Hepatocyte (in vitro differentiated cells): ENCODE measurements around the gene FAM227B. TPM values are rescaled to one million over a fixed set of nuclear protein-coding genes. Genes with fewer than 3 reads are reported as not detected.
"Not testable (repeated sequence)": the region's sequence is repeated elsewhere in the genome, so short reads cannot be mapped to it uniquely, and the experiment has no call there.

Experiments
- DNase-seq: peaks from one replicate; pipeline ENCODE4 v3.0.0-alpha.2; 2016; ENCODE audit warnings: low spot score
- H2AFZ ChIP-seq: fragments of 200-600 bp; sonication (generic); 2 replicates; pipeline ENCODE4 v1.6.0; 2016; ENCODE audit warnings: antibody characterized with exemption, mild to moderate bottlenecking
- H3K27ac ChIP-seq: fragments of 200-600 bp; sonication (generic); 2 replicates; pipeline ENCODE4 v1.5.1; 2016; ENCODE audit warnings: mild to moderate bottlenecking
- H3K27me3 ChIP-seq: fragments of 200-600 bp; sonication (generic); 2 replicates; pipeline ENCODE4 v1.6.1; 2016
- H3K36me3 ChIP-seq: fragments of 200-600 bp; sonication (generic); replicated peaks from 2 replicates; pipeline ENCODE4 v1.5.1; 2016; ENCODE audit warnings: low read depth; ENCODE audit not compliant: insufficient read depth
- H3K4me1 ChIP-seq: fragments of 200-600 bp; sonication (generic); 2 replicates; pipeline ENCODE4 v1.5.1; 2016; ENCODE audit warnings: mild to moderate bottlenecking, moderate library complexity; ENCODE audit not compliant: insufficient read depth
- H3K4me2 ChIP-seq: fragments of 200-600 bp; sonication (generic); 2 replicates; pipeline ENCODE4 v1.6.0; 2016
- H3K4me3 ChIP-seq: fragments of 200-600 bp; sonication (generic); 2 replicates; pipeline ENCODE4 v1.5.1; 2016; ENCODE audit warnings: mild to moderate bottlenecking
- H3K79me2 ChIP-seq: fragments of 200-600 bp; sonication (generic); 2 replicates; pipeline ENCODE4 v1.6.0; 2017; ENCODE audit warnings: mild to moderate bottlenecking
- H3K9me2 ChIP-seq: fragments of 200-600 bp; sonication (generic); replicated peaks from 2 replicates; pipeline ENCODE4 v1.6.0; 2017; ENCODE audit warnings: mild to moderate bottlenecking; ENCODE audit not compliant: insufficient read depth
- H3K9me3 ChIP-seq: fragments of 200-600 bp; sonication (generic); 2 replicates; pipeline ENCODE4 v1.5.1; 2016; ENCODE audit warnings: low read depth, mild to moderate bottlenecking
- H4K20me1 ChIP-seq: fragments of 200-600 bp; sonication (generic); 2 replicates; pipeline ENCODE4 v1.6.0; 2016; ENCODE audit warnings: mild to moderate bottlenecking; ENCODE audit not compliant: insufficient read depth, poor library complexity, severe bottlenecking
- EZH2 ChIP-seq: fragments of 200-600 bp; sonication (generic); IDR thresholded peaks from 2 replicates; pipeline ENCODE4 v1.6.1; 2016; ENCODE audit warnings: antibody characterized with exemption, mild to moderate bottlenecking, borderline replicate concordance
- EZH2phosphoT487 ChIP-seq: fragments of 200-600 bp; sonication (generic); IDR thresholded peaks from one replicate; pipeline ENCODE4 v1.6.1; 2018; ENCODE audit warnings: antibody characterized with exemption, mild to moderate bottlenecking, low read depth, moderate library complexity; ENCODE audit not compliant: unreplicated experiment, severe bottlenecking
- WGBS: methylation state at CpG from one replicate; pipeline ENCODE4 v1.1.6; 2016; ENCODE audit warnings: low lambda C conversion rate; ENCODE audit errors: missing lambda C conversion rate; 5-methylcytosine and 5-hydroxymethylcytosine counted together
- polyA plus RNA-seq: library from polyadenylated mRNA; unstranded; fragments of >200 nt; fragmentation: Nextera tagmentation; extraction: Ambion mirVana; gene quantifications from 2 replicates; pipeline ENCODE4 v1.2.1, GENCODE V29; 2016
- total RNA-seq: library from RNA; depleted of rRNA; stranded (reverse); fragments of >200 nt; gene quantifications from 2 replicates; pipeline ENCODE4 v1.2.3, GENCODE V29; 2014
- TF ChIP-seq, protein P1 (sequence below): fragments of 200-600 bp; sonication (generic); IDR thresholded peaks from 2 replicates; pipeline ENCODE4 v1.5.1; 2016; ENCODE audit warnings: antibody characterized with exemption, mild to moderate bottlenecking; ENCODE audit not compliant: poor library complexity

FAM227B gene
- total and polyA plus RNA-seq, 2 experiments from 2014 or later, result 4.5 to 9.2 TPM

DNA sequence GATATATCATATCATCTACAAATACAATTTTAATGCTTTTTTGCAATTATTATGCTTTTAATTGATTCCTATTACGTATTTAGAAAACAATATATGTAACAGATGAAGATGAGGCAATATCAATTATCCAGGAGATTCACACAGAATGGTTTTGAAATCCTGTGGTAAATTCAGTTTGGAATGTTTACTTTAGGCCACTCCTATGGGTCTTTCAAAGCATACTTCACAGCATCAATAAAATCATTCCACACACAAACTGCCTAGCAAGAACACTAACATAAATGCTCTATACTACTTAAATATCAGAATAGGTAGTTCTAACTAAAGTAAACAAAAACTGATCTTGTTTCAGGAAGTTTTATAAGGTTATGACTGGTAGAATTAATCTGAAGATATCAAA lies 90.5 kb downstream of the FAM227B start:
- H3K36me3 ChIP-seq, result no peaks in the 10 kb centered on the region
- no peaks in the 10 kb centered on the region for H3K9me3 ChIP-seq
- H3K27me3 ChIP-seq, result no peaks in the 10 kb centered on the region
- no peak overlapping the region for H2AFZ ChIP-seq
- 76% methylated on average over 1 of the region's 1 CpG for WGBS
- DNase-seq, result no peak
- H3K4me3 ChIP-seq, result no peak overlapping the region
- TF ChIP-seq, protein P1, sequence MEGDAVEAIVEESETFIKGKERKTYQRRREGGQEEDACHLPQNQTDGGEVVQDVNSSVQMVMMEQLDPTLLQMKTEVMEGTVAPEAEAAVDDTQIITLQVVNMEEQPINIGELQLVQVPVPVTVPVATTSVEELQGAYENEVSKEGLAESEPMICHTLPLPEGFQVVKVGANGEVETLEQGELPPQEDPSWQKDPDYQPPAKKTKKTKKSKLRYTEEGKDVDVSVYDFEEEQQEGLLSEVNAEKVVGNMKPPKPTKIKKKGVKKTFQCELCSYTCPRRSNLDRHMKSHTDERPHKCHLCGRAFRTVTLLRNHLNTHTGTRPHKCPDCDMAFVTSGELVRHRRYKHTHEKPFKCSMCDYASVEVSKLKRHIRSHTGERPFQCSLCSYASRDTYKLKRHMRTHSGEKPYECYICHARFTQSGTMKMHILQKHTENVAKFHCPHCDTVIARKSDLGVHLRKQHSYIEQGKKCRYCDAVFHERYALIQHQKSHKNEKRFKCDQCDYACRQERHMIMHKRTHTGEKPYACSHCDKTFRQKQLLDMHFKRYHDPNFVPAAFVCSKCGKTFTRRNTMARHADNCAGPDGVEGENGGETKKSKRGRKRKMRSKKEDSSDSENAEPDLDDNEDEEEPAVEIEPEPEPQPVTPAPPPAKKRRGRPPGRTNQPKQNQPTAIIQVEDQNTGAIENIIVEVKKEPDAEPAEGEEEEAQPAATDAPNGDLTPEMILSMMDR, result no peak
- TF ChIP-seq EZH2phosphoT487 (no peak), EZH2 (no peak)
- no peaks in the 10 kb centered on the region for H4K20me1 ChIP-seq
- no peaks in the 10 kb centered on the region for H3K9me2 ChIP-seq
- H3K4me1 ChIP-seq, result no peaks in the 10 kb centered on the region
- no peak overlapping the region for H3K27ac ChIP-seq
- no peaks in the 10 kb centered on the region for H3K79me2 ChIP-seq
- H3K4me2 ChIP-seq, result no peak overlapping the region

DNA sequence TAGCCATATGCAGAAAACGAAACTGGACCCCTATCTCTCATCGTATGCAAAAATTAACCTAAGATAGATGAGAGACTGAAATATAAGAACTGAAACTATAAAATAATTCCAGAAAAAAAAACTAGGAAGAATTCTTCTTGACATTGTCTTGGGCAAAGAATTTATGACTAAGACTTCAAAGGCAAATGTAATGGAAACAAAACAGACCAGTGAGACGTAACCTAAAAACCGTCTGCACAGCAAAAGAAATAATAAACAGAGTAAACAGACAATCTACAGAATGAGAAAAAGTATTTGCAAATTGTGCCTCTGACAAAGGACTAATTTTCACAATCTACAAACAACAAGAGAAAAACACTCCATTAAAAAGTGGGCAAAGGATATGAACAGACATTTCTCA lies 92.3 kb downstream of the FAM227B start:
- H3K4me3 ChIP-seq, result no peak overlapping the region
- WGBS, result 76% methylated on average over 4 of the region's 4 CpGs
- no peaks in the 10 kb centered on the region for H3K4me1 ChIP-seq
- no peak overlapping the region for H2AFZ ChIP-seq
- H3K4me2 ChIP-seq, result no peak overlapping the region
- H3K27me3 ChIP-seq, result no peaks in the 10 kb centered on the region
- no peaks in the 10 kb centered on the region for H3K9me2 ChIP-seq
- no peak for TF ChIP-seq EZH2
- no peak for TF ChIP-seq EZH2phosphoT487
- no peaks in the 10 kb centered on the region for H3K36me3 ChIP-seq
- H4K20me1 ChIP-seq, result no peaks in the 10 kb centered on the region
- H3K79me2 ChIP-seq, result no peaks in the 10 kb centered on the region
- DNase-seq, result no peak
- no peaks in the 10 kb centered on the region for H3K9me3 ChIP-seq
- no peak overlapping the region for H3K27ac ChIP-seq

DNA sequence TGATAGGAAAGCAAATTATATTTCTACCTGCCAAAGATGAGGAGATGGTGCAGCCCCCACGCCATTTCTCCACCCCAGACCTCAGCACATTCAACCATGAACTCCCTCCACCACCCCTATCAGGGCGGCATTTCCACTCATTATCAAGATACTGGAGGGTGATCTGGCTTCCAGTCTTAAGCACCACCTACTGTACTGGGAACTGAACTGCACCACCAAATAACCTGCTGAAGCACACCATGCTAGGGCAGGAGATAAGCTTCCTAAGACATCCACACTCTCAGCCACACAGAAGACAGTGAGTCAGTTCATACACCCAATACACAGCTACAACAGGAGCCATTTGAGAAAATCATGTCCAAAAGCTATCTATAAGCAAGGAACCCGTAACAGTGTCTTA lies 98.8 kb downstream of the FAM227B start:
- no peaks in the 10 kb centered on the region for H3K9me3 ChIP-seq
- DNase-seq, result no peak
- no peaks in the 10 kb centered on the region for H3K9me2 ChIP-seq
- H3K4me2 ChIP-seq, result no peak overlapping the region
- no peak overlapping the region for H3K4me3 ChIP-seq
- TF ChIP-seq EZH2 (no peak), EZH2phosphoT487 (no peak)
- TF ChIP-seq, protein P1, result no peak
- WGBS, result 77% methylated on average over 3 of the region's 3 CpGs
- no peak overlapping the region for H2AFZ ChIP-seq
- H3K79me2 ChIP-seq, result no peaks in the 10 kb centered on the region
- no peaks in the 10 kb centered on the region for H3K36me3 ChIP-seq
- no peaks in the 10 kb centered on the region for H3K4me1 ChIP-seq
- H3K27me3 ChIP-seq, result no peaks in the 10 kb centered on the region
- H4K20me1 ChIP-seq, result no peaks in the 10 kb centered on the region
- H3K27ac ChIP-seq, result no peak overlapping the region

DNA sequence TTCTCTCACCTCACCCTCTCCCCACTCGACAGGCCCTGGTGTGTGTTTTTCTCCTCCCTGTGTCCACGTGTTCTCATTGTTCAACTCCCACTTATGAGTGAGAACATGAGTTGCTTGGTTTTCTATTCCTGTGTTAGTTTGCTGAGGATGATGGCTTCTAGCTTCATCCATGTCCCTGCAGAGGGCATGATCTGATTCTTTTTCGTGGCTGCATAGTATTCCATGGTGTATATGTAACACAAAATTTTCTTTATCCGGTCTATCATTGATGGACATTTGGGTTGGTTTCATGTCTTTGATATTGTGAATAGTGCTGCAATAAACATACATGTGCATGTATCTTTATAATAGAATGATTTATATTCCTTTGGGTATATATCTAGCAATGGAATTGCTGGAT lies 107.9 kb downstream of the FAM227B start:
- H3K79me2 ChIP-seq, H3K9me2 ChIP-seq, H3K27me3 ChIP-seq, H4K20me1 ChIP-seq, H2AFZ ChIP-seq, H3K4me3 ChIP-seq, DNase-seq, H3K36me3 ChIP-seq, H3K9me3 ChIP-seq, H3K27ac ChIP-seq, H3K4me1 ChIP-seq, H3K4me2 ChIP-seq: not testable (repeated sequence)
- 88% methylated on average over 4 of the region's 4 CpGs for WGBS

DNA sequence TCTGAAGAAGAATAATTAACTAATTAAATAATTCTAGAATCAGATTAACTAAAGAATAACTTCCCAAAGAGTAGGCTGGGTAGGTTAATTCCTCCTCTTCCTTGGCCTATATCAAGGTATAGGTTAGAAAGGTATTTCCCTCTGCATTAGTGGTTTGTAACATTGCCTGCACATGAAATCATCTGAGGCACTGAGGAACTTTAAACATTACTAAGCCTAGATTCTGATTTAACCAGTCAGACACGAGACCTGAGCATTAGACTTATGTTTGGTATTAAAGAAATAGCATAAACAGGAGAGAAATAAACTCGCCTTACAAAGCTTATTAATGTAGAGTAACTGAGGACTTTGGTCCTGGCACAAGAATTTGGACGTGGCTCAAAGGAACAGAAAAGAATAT lies 113.4 kb downstream of the FAM227B start:
- 70% methylated on average over 3 of the region's 3 CpGs for WGBS
- H3K27me3 ChIP-seq, result no peaks in the 10 kb centered on the region
- DNase-seq, result no peak
- no peak overlapping the region for H3K4me2 ChIP-seq
- H3K79me2 ChIP-seq, result no peaks in the 10 kb centered on the region
- no peak overlapping the region for H2AFZ ChIP-seq
- no peaks in the 10 kb centered on the region for H3K4me1 ChIP-seq
- TF ChIP-seq EZH2phosphoT487 (no peak), EZH2 (no peak)
- TF ChIP-seq, protein P1, result no peak
- no peaks in the 10 kb centered on the region for H3K36me3 ChIP-seq
- no peaks in the 10 kb centered on the region for H4K20me1 ChIP-seq
- H3K4me3 ChIP-seq, result no peak overlapping the region
- no peak overlapping the region for H3K27ac ChIP-seq
- H3K9me2 ChIP-seq, result no peaks in the 10 kb centered on the region
- H3K9me3 ChIP-seq, result no peaks in the 10 kb centered on the region
